DOHH2 (cell line): ENCODE measurements around the gene FASN.

ENCODE experiments used
- H3F3A ChIP-seq: fragments of 200-600 bp; sonication (generic), shearing (Covaris generic); 2 replicates; pipeline ENCODE4 v1.6.0; 2016; ENCODE audit warnings: antibody characterized with exemption, mild to moderate bottlenecking; ENCODE audit not compliant: control insufficient read depth, insufficient read depth
- H3K27ac ChIP-seq: fragments of 200-600 bp; sonication (generic); 2 replicates; pipeline ENCODE4 v1.5.1; 2014; ENCODE audit warnings: low read depth, mild to moderate bottlenecking, low read length, moderate library complexity
- H3K27me3 ChIP-seq: fragments of 200-600 bp; sonication (generic); 2 replicates; pipeline ENCODE4 v1.6.1; 2014; ENCODE audit warnings: mild to moderate bottlenecking, low read length, mixed read lengths; ENCODE audit not compliant: control insufficient read depth
- H3K36me3 ChIP-seq: fragments of 200-600 bp; sonication (generic); 2 replicates; pipeline ENCODE4 v1.6.1; 2014; ENCODE audit warnings: mild to moderate bottlenecking, low read length, moderate library complexity, mixed read lengths; ENCODE audit not compliant: control insufficient read depth
- H3K4me1 ChIP-seq: fragments of 200-600 bp; sonication (generic); 2 replicates; pipeline ENCODE4 v1.6.1; 2014; ENCODE audit warnings: mild to moderate bottlenecking, low read length, mixed read lengths; ENCODE audit not compliant: control insufficient read depth
- H3K4me2 ChIP-seq: fragments of 200-600 bp; sonication (generic); 2 replicates; pipeline ENCODE4 v1.6.0; 2014; ENCODE audit warnings: mild to moderate bottlenecking, low read length, moderate library complexity
- H3K4me3 ChIP-seq: fragments of 200-600 bp; sonication (generic); 2 replicates; pipeline ENCODE4 v1.5.1; 2014; ENCODE audit warnings: mild to moderate bottlenecking, low read length, mixed read lengths
- H3K79me2 ChIP-seq: fragments of 200-600 bp; sonication (generic); 2 replicates; pipeline ENCODE4 v1.6.1; 2014; ENCODE audit warnings: mild to moderate bottlenecking, low read length, mixed read lengths; ENCODE audit not compliant: control insufficient read depth
- H3K9me2 ChIP-seq: fragments of 200-600 bp; sonication (generic); replicated peaks from 2 replicates; pipeline ENCODE4 v1.6.1; 2014; ENCODE audit warnings: mild to moderate bottlenecking, low read length, mixed read lengths; ENCODE audit not compliant: control insufficient read depth
- H3K9me3 ChIP-seq: fragments of 200-600 bp; sonication (generic); 2 replicates; pipeline ENCODE4 v1.6.1; 2014; ENCODE audit warnings: antibody characterized with exemption, low read length, mixed read lengths; ENCODE audit not compliant: control insufficient read depth, insufficient read depth
- H4K20me1 ChIP-seq: fragments of 200-600 bp; sonication (generic); 2 replicates; pipeline ENCODE4 v1.6.0; 2014; ENCODE audit warnings: low read depth, mild to moderate bottlenecking, antibody characterized with exemption, low read length, moderate library complexity; ENCODE audit not compliant: control insufficient read depth, insufficient read depth
- CTCF ChIP-seq: fragments of 200-600 bp; sonication (generic); IDR thresholded peaks from one replicate; pipeline ENCODE4 v1.5.1; 2014; ENCODE audit warnings: antibody characterized with exemption, mild to moderate bottlenecking, low read depth, low read length; ENCODE audit not compliant: poor library complexity, severe bottlenecking
- EZH2phosphoT487 ChIP-seq: fragments of 200-600 bp; sonication (generic); IDR thresholded peaks from 2 replicates; pipeline ENCODE4 v1.6.1; 2017; ENCODE audit warnings: borderline replicate concordance, mild to moderate bottlenecking, antibody characterized with exemption, low read length, moderate library complexity, mixed read lengths

Gene FASN

DNA sequence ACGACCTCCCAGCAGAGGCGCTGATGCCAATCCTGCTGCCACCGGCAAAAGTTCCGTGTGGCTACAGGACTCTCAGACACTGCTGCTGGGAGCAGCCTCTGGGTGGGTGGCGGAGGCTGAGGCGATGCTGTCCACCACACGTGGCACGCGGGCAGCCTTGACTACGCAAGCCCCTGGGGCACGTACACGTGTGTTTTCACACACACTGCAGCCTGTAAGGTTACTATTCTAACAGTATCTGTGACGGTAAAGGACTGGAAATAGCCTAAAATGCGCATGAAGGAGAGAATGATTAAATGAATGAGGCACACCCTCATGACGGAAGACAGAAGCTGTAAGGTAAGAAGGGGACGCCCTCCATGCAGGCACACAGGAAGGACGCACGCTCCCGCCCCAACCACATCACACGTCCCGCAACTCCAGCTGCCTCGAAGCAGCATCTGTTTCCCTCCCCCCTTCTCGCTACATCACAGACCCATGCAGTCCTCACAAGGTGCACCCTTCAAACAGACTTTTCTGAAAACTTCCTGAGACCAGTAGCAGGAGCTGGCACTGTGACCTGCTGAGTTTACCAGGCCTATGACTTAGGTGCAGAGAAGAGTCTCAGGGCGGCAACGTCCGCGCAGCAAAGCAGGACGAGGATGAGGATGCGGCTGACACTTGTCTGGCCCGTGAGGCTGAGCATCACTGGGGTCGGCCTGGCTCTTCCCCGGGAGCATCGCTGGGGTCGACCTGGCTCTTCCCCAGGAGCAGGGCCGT is 28.7 kb upstream of the FASN start:
- Histone ChIP-seq H3K4me1 (no peaks in the 10 kb centered on the region), H3K79me2 (no peaks in the 10 kb centered on the region), H3K4me2 (no peak overlapping the region), H3K27me3 (no peaks in the 10 kb centered on the region), H3K9me2 (no peaks in the 10 kb centered on the region), H3K9me3 (no peaks in the 10 kb centered on the region), H3K4me3 (no peak overlapping the region), H3K27ac (no peak overlapping the region), H4K20me1 (no peaks in the 10 kb centered on the region), H3K36me3 (no peaks in the 10 kb centered on the region), H3F3A (no peaks in the 10 kb centered on the region)
- TF ChIP-seq EZH2phosphoT487 (no peak), CTCF (no peak)

DNA sequence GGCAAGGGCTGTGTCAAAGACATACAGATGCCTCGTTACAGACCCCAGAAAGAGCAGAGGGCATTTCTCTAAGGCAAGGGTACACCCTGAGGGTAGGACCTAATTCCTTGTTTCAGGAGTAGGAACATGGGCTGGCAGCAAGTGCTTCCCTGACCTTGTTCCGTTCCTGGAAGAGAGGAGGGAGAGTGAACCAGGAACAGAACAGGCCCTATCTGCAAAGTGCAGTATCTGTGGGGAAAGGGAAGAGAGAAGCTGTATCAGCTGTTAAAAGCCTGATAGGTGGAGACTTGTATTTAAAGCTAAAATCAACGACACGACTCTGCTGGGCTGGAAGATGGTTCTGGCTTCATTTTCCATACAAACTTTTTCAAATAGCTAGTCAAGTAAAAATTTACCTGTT is 26.1 kb upstream of the FASN start:
- H3K79me2 ChIP-seq, result no peaks in the 10 kb centered on the region
- TF ChIP-seq CTCF, result no peak
- TF ChIP-seq EZH2phosphoT487, result no peak
- H3K27me3 ChIP-seq, result no peaks in the 10 kb centered on the region
- no peak overlapping the region for H3K27ac ChIP-seq
- H3K36me3 ChIP-seq, result no peaks in the 10 kb centered on the region
- H3K4me3 ChIP-seq, result no peak overlapping the region
- H3K4me1 ChIP-seq, result no peaks in the 10 kb centered on the region
- no peaks in the 10 kb centered on the region for H3K9me2 ChIP-seq
- H4K20me1 ChIP-seq, result no peaks in the 10 kb centered on the region
- H3K9me3 ChIP-seq, result no peaks in the 10 kb centered on the region
- H3F3A ChIP-seq, result no peaks in the 10 kb centered on the region
- no peak overlapping the region for H3K4me2 ChIP-seq

GRCh38 chr17:82121660-82122629 is 23.9 kb upstream of the FASN start:
- TF ChIP-seq CTCF (no peak), EZH2phosphoT487 (no peak)
- H3K4me1 ChIP-seq, result no peaks in the 10 kb centered on the region
- H3K9me2 ChIP-seq, result no peaks in the 10 kb centered on the region
- H3K27me3 ChIP-seq, result no peaks in the 10 kb centered on the region
- no peaks in the 10 kb centered on the region for H3K9me3 ChIP-seq
- H3K79me2 ChIP-seq, result no peaks in the 10 kb centered on the region
- no peaks in the 10 kb centered on the region for H4K20me1 ChIP-seq
- no peak overlapping the region for H3K4me2 ChIP-seq
- no peaks in the 10 kb centered on the region for H3F3A ChIP-seq
- H3K4me3 ChIP-seq, result no peak overlapping the region
- no peaks in the 10 kb centered on the region for H3K36me3 ChIP-seq
- no peak overlapping the region for H3K27ac ChIP-seq
